K562 (cell line): ENCODE data around the gene DGKB. TPM values are rescaled to one million over a fixed set of nuclear protein-coding genes. Genes with fewer than 3 reads are reported as not detected.

Experiments used
- ATAC-seq: fragments of 200-7000 bp; cut with Tn5 transposase; 3 replicates; pipeline ENCODE4 v1.9.1; 2020; ENCODE audit warnings: moderate library complexity
- BruUV-seq: library from RNA; stranded (reverse); fragments of 400-500 nt; replicated peaks from 2 replicates; lab custom pipeline; 2021; lab: Mats Ljungman, UMichigan
- CTCF ChIA-PET: fragments of 300-600 bp; formaldehyde crosslinking; extraction: SDS; loops from one replicate; lab custom pipeline; 2021; ENCODE audit warnings: low intra/inter-chr PET ratio; lab: Yijun Ruan, JAX
- POLR2A ChIA-PET: fragments of 300-600, 350-650 bp; sonication (Branson Sonifier 250); formaldehyde crosslinking; extraction: SDS; loops from one replicate; lab custom pipeline; 2021; ENCODE audit warnings: antibody characterized with exemption, inconsistent platforms; lab: Yijun Ruan, JAX
- DNase-seq, 4 experiments: peaks; one replicate each; pipeline versions ENCODE4 v3.0.0 to v3.0.0-alpha.2; 2011 to 2018; ENCODE audit warnings: low spot score in 3 of 4, mixed read lengths in 3 of 4; ENCODE audit errors: extremely low read depth in 1 of 4
- FAIRE-seq: peaks from 2 replicates; lab custom pipeline; 2011; peaks lifted over from hg19 to GRCh38; lab: Jason Lieb, UNC
- H2AFZ ChIP-seq: 2 replicates; pipeline ENCODE4 v1.6.0; 2011; ENCODE audit warnings: low read depth, low read length, control low read depth, inconsistent platforms
- H3K27ac ChIP-seq: fragments of 200-600 bp; 3 replicates; pipeline ENCODE4 v1.8.0; 2011; ENCODE audit warnings: low read depth, mild to moderate bottlenecking, control low read depth, inconsistent platforms, low read length, moderate library complexity, mixed read lengths; ENCODE audit errors: extremely low read depth
- H3K27me3 ChIP-seq, 2 experiments: fragments of 300-600 bp in 1 of 2; 2 replicates in 1 of 2; 3 replicates in 1 of 2; pipeline versions ENCODE4 v1.6.0 to v1.8.0; 2011; ENCODE audit warnings: inconsistent platforms in 2 of 2, low read length in 2 of 2, mild to moderate bottlenecking in 1 of 2, mixed read lengths in 1 of 2, moderate library complexity in 1 of 2; ENCODE audit not compliant: control insufficient read depth in 2 of 2, insufficient read depth in 2 of 2
- H3K36me3 ChIP-seq: fragments of 300-600 bp; 3 replicates; pipeline ENCODE4 v1.8.0; 2011; ENCODE audit warnings: mild to moderate bottlenecking, low read length, inconsistent platforms; ENCODE audit not compliant: control insufficient read depth, insufficient read depth
- H3K4me1 ChIP-seq, 2 experiments: fragments of 200-600 bp in 1 of 2; replicated peaks in 1 of 2; 2 replicates in 1 of 2; 3 replicates in 1 of 2; pipeline versions ENCODE4 v1.5.1 to v1.8.0; 2011; ENCODE audit warnings: inconsistent platforms in 2 of 2, low read length in 2 of 2, mild to moderate bottlenecking in 1 of 2, mixed read lengths in 1 of 2, moderate library complexity in 1 of 2; ENCODE audit not compliant: control insufficient read depth in 2 of 2, insufficient read depth in 2 of 2
- H3K4me2 ChIP-seq: 2 replicates; pipeline ENCODE4 v1.6.1; 2011; ENCODE audit warnings: low read length, control low read depth, inconsistent platforms, mixed read lengths; ENCODE audit not compliant: insufficient read depth
- H3K4me3 ChIP-seq: fragments of 200-600 bp; sonication (generic), shearing (Covaris generic); 2 replicates; pipeline ENCODE4 v1.5.1; 2016; ENCODE audit warnings: control low read depth, inconsistent platforms
- H3K79me2 ChIP-seq: fragments of 200-600 bp; 3 replicates; pipeline ENCODE4 v1.8.0; 2011; ENCODE audit warnings: low read length, inconsistent platforms; ENCODE audit not compliant: control insufficient read depth, insufficient read depth
- H3K9ac ChIP-seq, 2 experiments: 2 replicates each; pipeline versions ENCODE4 v1.6.0 to v1.6.1; 2011; ENCODE audit warnings: low read depth in 2 of 2, low read length in 2 of 2, control low read depth in 1 of 2, inconsistent platforms in 1 of 2, mild to moderate bottlenecking in 1 of 2, mixed read lengths in 1 of 2; ENCODE audit not compliant: insufficient read depth in 1 of 2
- H3K9me1 ChIP-seq: one replicate; pipeline ENCODE4 v1.6.0; 2011; ENCODE audit warnings: inconsistent platforms, mild to moderate bottlenecking, low read length, moderate library complexity; ENCODE audit not compliant: control insufficient read depth, insufficient read depth
- H3K9me3 ChIP-seq: replicated peaks from 2 replicates; pipeline ENCODE4 v1.5.1; 2011; ENCODE audit warnings: low read depth, low read length, inconsistent platforms; ENCODE audit not compliant: control insufficient read depth, insufficient read depth
- H4K20me1 ChIP-seq: replicated peaks from 2 replicates; pipeline ENCODE4 v1.6.1; 2011; ENCODE audit warnings: low read length, inconsistent platforms, mixed read lengths; ENCODE audit not compliant: control insufficient read depth, insufficient read depth
- E4F1 ChIP-seq: fragments of 250-450 bp; sonication (Bioruptor Pico); IDR thresholded peaks from 2 replicates; pipeline ENCODE4 v1.5.0; 2021; ENCODE audit warnings: mild to moderate bottlenecking, borderline replicate concordance
- EP400 ChIP-seq: fragments of 450-650 bp; IDR thresholded peaks from 2 replicates; pipeline ENCODE4 v1.6.1; 2017; ENCODE audit warnings: antibody characterized with exemption, mild to moderate bottlenecking, moderate library complexity
- GATAD2B ChIP-seq: fragments of 450-650 bp; IDR thresholded peaks from 2 replicates; pipeline ENCODE4 v1.6.1; 2017; ENCODE audit warnings: mild to moderate bottlenecking, borderline replicate concordance
- NR2C1 ChIP-seq, 2 experiments: fragments of 450-650 bp; IDR thresholded peaks; 2 replicates each; pipeline ENCODE4 v1.6.1; 2017; ENCODE audit warnings: mild to moderate bottlenecking in 2 of 2, antibody characterized with exemption in 1 of 2, inconsistent platforms in 1 of 2, missing compliant biosample characterization in 1 of 2, missing genetic modification characterization in 1 of 2
- RNF219 ChIP-seq: fragments of 250-450 bp; sonication (Bioruptor Pico); IDR thresholded peaks from 2 replicates; pipeline ENCODE4 v1.5.0; 2022; ENCODE audit warnings: mild to moderate bottlenecking
- UBTF ChIP-seq, 2 experiments: IDR thresholded peaks; 2 replicates each; pipeline ENCODE4 v1.6.1; 2012; ENCODE audit warnings: improper control_type of control experiment in 2 of 2, low read depth in 2 of 2, low read length in 2 of 2, borderline replicate concordance in 1 of 2
- WGBS: fragments of 100-300 bp; shearing (Covaris generic); methylation state at CpG from one replicate; pipeline ENCODE4 v1.1.6; 2016; ENCODE audit warnings: low coverage, mixed read lengths; ENCODE audit not compliant: insufficient coverage; ENCODE audit errors: missing lambda C conversion rate; 5-methylcytosine and 5-hydroxymethylcytosine counted together
- in situ Hi-C: fragments of 300-500 bp; cut with MboI; formaldehyde crosslinking; loops from 4 replicates; pipeline ENCODE4 v1.15.0; 2018; ENCODE audit warnings: inconsistent platforms, mixed read lengths
- intact Hi-C: fragments of 100-400 bp; cut with micrococcal nuclease; formaldehyde crosslinking; loops from 2 replicates; pipeline ENCODE4 v1.14.2; 2022
- polyA plus RNA-seq, 8 experiments: library from polyadenylated mRNA; depleted of rRNA in 4 of 8; stranded (reverse) in 5 of 8; unstranded in 3 of 8; fragments of >200 nt; fragmentation: Nextera tagmentation in 2 of 8; fragmentation: Illumina TruSeq in 1 of 8; extraction: Ambion mirVana in 2 of 8; extraction: Trizol in 1 of 8; gene quantifications; 2 replicates each; pipeline versions ENCODE4 v1.2.1 to v1.2.3, GENCODE V29; 2011 to 2014; ENCODE audit warnings: inconsistent platforms in 1 of 8, missing spikeins in 1 of 8
- total RNA-seq, 7 experiments: library from RNA; depleted of rRNA in 6 of 7; stranded (reverse); fragments of >200 nt in 6 of 7; fragmentation: Illumina TruSeq in 2 of 7; extraction: Trizol in 2 of 7; gene quantifications; 2 replicates each; pipeline versions ENCODE4 v1.2.1 to v1.2.3, GENCODE V29; 2011 to 2021; ENCODE audit warnings: low replicate concordance in 1 of 7

DGKB gene
- total and polyA plus RNA-seq, 9 of the 15 experiments (the other 6 are each of a cell fraction or from before 2014, with no cell fraction given): 0.01 TPM; not detected in 8

GRCh38 chr7:14425559-14425958 lies 477.0 kb downstream of the DGKB start:
- TF ChIP-seq E4F1 (CRISPR knock-in tag) (no peak), EP400 (no peak), UBTF (IDR thresholded peaks at IDR 0.05; ENCODE audit: borderline replicate concordance in 1 of 2, low read depth in 2 of 2, low read length in 2 of 2) (no peak), NR2C1 (IDR thresholded peaks at IDR 0.05) (no peak), NR2C1 (tag; IDR thresholded peaks at IDR 0.05) (no peak), RNF219 (CRISPR knock-in tag) (no peak), GATAD2B (no peak)
- TF ChIP-seq, all 486 proteins: peak for 0
- Histone ChIP-seq H3K9me1 (no peaks in the 10 kb centered on the region), H3K4me2 (no peak overlapping the region), H2AFZ (no peak overlapping the region), H3K9ac (no peak overlapping the region), H3K27me3 (no peaks in the 10 kb centered on the region), H3K79me2 (no peaks in the 10 kb centered on the region), H4K20me1 (no peaks in the 10 kb centered on the region), H3K9me3 (no peaks in the 10 kb centered on the region), H3K4me3 (no peak overlapping the region), H3K36me3 (no peaks in the 10 kb centered on the region), H3K4me1 (no peaks in the 10 kb centered on the region), H3K27ac (no peak overlapping the region)
- POLR2A ChIA-PET: no interaction called here
- BruUV-seq: no TSS peak
- DNase-seq (no peak), FAIRE-seq (no peak), ATAC-seq (no peak)
- intact Hi-C loops (no loop called here), in situ Hi-C loops (no loop called here)
- CTCF ChIA-PET: no interaction called here
- WGBS: 0% methylated on average over 1 of the region's 1 CpG
